NCI-H1417 (cell line): ENCODE measurements around the gene TSR1.

Experiments used
- DNase-seq, 3 experiments: peaks; one replicate each; lab custom pipeline; 2025; lab: John Stamatoyannopoulos, UW

TSR1 gene

DNA sequence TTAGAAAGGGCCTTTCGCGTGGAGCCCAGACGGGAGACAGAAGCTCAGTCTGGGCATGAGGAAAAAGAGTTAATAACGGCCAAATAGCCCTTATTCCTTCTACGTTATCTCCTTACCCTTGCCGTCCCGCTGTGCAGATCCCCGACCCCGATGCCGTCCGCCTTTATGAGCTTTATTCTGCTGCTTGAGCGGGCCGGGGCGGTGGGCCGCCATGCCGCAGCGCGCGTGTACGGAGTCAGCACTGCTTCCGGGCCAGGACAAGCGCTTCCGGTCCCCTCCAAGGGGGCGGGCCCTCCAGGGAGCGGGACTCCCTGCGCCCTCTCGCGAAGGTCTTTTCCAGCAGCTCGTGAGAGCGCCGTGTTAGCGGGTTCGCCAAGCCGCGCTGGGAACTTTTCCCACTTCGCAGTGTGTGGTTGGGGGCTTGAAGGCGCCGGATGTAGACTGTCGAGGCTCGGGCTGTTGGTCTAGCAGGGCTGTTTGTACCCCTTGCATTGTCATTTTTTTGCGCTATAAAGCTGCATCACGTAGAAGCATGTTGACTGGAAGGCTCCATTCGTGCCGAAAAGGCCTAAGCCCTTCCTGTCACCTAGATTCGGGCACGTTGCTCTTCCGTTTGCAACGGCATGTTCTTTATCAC is at the start of gene TSR1:
Gene TSR1 (minus strand): TSS at position 243 of the 637 bp plus-strand sequence. CDS start 30 bp downstream, at position 213.
- peak; percentile 80 to 86 (median 82) for DNase-seq

DNA sequence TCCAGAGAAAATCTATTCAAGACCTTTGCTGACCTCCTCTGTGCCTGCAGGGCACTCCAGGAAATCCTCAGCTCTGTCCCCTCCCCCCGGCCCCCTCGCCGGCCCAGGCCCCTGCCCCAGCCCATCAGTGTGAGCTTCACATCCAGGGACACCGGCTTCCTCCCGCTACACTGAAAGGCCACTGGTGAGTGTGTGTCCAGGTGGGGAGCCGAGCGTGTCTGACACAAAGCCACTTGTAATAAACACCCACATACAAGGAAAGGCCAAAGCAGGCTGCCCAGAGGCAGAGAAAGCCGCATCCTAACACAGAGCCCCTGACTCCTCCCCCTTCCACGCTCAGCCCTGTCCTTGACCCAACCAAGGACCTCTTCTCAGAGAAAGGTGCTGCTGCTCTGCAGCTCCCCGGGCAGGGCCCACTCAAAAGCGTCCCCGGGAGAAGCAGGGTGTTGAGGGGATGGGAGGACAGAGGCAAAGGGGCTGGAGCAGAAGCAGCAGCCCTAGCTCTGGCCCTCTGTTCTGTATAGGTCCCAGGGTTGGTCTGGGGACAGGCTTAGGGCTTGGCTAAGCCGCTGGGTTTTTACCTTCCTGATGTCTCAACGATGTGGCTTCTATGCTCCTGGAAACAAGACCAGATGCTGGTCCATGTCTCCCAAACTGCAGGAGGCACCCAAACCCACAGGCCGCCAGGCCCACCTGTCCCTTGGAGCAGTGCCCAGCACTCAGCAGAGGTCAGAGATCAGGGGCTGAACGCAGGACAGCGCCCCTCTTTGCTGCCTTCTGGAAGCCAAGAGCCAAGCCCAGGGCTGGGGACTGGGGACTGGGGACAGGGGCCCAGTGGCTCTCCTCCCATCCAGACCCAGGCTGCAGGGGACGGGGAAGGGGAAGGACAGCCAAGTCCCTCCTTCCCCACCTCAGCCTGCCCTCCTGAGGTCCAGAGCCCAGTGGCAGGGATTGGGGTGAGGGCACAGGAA is 49.3 kb upstream of the TSR1 start:
- no peak for DNase-seq

DNA sequence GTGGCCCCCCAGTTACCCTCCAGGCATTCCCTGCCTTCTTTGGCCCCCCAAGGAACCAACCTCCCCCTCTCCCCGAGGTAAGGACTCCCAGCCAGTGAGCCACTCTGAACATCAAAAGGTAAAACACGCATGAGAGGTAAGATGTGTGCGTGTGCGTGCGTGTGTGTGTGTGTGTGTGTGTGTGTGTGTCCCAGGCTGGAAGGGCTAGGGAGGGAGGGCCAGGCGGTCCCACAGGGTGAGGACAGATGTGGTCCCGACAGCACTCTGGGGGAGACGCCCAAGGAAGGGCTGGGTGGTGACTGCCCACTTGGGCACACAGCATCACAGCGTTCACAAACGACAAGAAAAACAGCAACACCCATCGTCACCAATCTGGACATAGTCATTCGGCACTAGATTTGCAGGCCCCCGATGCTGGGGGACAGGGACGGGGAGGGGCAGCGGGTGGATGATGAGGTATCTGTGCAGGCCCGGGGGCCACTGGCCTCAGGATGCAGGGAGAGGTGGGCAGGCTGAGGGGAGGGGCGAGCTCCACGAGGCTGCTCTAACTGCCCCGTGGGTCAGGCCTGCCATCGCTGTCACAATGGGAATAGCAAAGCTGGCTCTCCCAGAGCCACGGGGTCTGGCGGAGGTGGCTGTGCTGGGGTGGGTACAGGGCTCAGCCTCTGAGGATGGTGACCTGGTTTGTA is 48.3 kb upstream of the TSR1 start:
- no peak for DNase-seq

DNA sequence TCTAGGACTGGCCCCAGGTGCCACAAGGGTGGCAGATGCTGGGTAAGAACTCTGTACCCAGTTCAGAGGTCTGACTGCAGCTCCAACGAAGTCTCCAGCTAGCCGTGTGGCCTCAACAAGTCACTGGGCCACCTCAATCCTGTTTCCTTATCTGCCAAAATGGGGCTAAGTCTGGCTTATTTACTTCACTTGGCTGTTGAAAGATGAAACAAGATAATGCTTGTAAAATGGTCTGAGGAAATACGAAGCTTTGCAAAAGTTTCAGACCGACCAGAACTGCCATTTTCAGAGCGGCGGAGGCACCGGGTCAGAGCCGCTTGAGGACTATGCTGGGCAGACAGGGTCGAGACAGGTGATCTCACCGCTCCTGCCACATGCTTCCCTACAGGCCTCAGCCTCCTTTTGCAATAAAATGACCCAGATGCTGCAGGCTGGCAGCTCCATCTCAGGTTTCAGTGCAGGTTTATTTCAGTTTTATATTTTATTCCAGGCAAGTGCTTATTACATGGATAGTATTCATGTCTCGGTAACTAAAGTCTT is 47.4 kb upstream of the TSR1 start:
- no peak for DNase-seq

DNA sequence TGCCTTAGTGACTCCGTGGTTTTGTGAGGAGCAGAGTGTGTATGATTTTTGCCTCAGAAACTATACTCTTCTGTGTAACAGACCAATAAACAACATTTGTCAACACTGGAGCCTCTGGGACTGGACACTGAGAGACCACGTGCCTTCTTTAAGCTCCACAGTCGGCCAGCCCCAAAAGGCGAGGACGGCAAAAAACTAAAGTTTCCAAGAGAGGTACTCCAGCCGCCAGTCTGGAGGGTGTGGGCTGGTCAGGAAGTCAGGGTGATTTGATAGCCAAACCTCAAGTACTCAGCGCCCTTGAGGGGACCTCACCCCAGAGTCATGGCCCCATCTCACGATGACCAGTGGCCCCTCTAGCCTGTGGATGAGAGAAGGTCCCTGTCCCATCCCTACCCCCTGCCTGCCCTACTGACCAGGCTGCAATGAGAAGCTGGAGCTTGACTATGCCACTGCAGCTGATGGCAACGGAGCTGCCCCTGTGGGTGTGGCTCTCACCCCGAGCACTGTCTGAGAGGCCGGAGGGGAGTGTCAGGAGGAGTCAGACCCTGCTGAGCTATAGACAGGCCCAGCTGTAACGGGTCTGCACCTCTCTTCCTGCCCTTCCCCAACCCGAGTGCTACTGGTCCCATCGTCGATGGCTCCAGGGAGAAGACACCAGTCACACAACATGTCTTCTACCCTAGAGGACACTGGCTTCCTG is 44.8 kb upstream of the TSR1 start:
- no peak for DNase-seq

DNA sequence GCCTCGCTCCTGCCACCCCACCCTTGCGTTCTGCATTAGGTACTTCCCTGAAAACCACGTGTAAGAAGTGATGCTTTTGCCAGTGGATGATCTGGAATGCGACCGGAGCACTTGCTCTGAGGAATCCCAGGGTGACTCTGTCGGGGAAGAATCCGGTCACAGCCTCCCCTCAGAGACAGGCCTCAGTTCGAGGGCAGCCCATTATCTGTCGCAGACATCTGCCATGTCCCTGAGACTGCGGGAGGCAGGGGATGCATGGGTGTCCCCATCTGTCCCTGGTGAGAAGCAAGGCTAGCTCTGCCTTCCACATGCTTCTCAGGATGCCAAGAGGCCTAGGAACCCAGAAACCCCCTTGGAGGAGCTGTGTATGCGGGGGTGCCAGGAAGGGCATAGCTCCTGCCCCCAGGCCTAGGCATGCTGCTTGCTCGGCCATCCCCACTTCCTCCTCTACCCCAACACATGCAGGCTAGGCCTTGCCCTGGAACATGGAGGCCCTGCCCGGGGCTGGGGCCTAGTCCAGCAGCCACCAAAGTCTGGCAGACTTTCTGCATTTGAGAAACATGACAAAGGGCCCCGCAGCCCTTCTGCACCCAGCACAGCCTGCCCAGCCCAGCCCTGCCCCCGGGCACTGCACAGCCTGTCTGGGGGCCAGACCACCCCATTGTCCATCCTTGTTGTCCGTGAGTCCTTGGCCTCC is 44.1 kb upstream of the TSR1 start:
- DNase-seq, result no peak

DNA sequence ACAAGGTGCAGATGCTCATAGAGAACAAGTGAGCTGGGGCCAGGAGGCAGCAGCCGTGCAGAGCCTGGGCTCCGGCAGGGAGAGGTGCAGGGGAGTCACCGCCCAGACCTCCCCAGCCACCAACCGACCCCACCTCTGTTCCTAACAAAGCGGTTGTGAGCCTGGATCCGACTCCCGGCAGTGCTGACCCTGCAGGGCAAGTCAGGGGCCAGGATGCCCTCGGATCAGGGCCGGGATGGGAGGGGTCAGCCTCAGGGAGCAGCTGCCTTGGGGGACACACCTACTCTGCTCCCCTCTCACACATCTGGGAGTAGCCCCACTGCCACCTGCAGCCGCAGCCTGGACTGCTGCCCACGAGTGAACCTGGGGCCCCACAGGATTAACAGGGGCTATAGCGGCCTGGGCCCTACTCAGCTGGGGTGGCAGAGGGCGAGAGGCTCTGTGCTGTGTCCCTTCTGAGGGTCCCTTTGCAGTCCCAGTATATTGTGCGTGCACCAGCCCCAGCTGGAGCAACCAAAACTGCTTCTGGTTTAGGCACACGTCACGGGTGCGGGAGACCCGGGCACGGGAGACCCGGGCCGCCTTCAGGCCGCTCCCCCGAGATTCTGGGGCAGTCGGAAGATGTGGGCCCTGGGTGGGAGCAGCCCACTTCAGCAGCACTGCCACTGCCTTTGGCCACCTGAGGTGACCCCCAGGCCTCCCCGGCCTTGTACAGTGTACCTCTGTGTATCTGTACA is 43.4 kb upstream of the TSR1 start:
- no peak for DNase-seq

DNA sequence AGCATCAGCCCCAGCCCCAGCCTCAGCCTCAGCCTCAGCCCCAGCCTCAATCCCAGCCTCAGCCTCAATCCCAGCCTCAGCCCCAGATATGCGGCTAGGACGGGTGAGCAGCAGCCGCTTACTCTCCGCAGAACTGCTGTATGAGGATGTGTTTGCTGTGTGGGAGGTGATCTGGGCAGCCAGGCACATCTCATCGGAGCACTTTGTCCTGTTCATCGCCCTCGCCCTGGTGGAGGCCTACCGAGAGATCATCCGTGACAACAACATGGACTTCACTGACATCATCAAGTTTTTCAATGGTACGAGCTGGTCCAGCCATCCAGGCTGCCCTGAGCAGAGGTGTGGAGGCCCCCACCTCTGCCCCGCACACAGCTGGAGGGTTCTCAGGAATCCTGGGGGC is 42.6 kb upstream of the TSR1 start:
- DNase-seq, result no peak

DNA sequence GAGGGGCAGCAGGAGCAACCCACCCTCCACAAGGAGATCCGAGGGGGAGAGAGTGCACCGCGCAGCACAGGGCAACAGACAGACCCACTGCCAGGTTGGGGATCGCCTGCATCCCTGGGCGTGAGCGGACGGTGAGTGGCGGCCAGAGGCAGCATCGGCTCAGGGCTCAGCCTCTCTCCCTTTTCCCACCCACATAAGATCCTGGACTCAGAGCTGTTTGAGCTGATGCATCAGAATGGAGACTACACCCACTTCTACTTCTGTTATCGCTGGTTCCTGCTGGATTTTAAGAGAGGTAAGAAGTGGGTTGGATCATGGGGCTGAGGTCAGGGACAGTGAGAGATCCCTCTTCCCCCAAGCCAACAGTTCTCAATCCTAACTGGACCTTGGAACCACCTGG is 41.4 kb upstream of the TSR1 start:
- DNase-seq, result no peak

DNA sequence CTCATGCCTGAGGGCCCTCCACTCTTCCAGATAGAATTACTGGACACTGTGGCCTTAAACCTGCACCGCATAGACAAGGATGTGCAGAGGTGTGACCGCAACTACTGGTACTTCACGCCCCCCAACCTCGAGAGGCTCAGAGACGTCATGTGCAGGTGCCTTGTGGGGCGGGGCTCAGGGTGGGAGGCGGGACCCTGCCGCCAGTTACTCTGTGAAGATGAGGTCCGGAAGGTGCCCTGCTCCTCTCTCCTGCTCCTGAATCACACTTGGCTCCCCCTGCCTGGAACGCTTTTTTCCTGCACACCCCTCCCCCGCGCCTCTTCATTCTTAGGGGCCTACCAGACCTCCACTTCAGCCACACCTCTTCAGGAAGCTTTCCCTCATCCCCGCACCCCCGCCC is 39.9 kb upstream of the TSR1 start:
- DNase-seq, result peak in 1 of 3 experiments; percentile 2

DNA sequence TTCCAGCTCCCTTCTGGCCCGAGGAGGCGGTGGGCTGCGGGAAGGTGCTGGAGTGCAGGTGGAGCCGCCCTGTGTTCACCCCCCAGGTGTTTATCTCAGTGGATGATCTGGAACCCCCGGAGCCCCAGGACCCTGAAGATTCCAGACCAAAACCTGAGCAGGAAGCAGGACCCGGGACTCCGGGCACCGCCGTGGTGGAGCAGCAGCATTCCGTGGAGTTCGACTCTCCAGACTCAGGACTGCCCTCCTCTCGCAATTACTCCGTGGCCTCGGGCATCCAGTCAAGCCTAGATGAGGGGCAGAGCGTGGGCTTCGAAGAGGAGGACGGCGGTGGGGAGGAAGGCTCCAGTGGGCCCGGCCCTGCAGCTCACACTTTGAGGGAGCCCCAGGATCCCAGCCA is 39.1 kb upstream of the TSR1 start:
- DNase-seq, result no peak

DNA sequence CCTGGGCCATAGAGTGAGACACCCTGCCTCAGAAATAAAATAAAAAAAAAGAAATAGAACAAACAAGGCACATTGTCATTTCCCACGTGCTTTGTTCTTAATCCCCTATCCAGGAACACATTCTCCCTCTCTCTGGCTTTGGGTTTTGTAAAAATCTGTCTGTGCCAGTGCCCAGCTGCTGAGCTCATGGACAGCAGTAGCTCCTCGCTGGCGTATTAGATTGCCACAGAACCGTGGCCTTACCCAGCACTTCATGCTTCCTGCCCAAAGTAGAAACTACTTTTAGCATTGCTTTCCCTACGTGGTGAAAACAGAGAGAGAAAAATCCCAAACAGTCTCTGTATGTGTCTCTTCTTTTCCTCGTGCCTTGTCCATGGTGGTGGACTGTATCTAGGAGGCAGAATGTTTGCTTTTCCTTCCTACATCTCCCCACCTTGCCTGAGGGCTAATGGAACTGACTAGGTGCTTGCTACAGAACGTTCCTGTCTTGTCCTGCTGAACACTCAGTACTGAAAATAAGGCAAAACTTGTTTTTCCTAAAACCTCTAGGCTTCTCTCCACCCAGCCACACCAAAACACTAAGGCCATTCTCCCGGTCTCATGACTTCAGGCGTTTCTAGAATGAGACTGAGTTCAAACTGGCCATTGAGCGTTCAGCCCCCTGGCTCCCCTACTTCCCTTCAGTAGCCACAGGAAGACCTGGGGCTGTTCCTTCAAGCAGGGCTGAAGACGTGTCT is 38.5 kb upstream of the TSR1 start:
- DNase-seq, result peak in 1 of 3 experiments; percentile 4

DNA sequence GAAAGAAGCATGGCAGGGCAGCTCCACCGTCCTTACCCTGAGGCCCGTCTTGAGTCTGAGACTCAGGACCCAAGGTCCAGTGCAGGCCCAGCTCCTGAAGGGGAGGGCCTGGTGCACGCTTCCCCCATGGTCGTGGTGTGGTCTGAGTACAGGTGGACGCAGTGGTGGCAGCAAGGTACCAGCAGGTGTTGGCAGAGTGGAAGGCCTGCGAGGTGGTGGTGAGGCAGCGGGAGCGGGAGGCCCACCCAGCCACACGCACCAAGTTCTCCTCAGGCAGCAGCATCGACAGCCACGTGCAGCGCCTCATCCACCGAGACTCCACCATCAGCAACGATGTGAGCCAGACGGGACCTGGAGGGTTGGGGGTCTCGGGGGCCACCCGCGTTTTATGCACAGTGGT is 36.9 kb upstream of the TSR1 start:
- DNase-seq, result no peak

DNA sequence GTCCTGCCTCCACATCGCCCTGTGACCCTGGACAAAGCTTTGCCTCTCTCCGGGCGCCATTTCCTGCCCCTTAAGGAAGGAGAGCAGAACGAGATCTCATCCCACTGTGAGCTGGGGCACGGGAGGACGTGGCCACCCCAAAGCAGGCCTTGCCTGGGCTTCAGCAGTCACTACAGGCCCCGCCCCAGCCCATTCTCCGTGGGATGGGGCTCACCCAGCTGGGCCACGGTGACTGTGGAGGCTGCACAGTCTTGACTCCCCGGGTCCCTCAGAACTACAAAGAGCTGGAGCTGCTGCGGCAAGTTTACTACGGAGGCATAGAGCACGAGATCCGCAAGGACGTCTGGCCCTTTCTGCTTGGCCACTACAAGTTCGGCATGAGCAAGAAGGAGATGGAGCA is 36.4 kb upstream of the TSR1 start:
- no peak for DNase-seq

DNA sequence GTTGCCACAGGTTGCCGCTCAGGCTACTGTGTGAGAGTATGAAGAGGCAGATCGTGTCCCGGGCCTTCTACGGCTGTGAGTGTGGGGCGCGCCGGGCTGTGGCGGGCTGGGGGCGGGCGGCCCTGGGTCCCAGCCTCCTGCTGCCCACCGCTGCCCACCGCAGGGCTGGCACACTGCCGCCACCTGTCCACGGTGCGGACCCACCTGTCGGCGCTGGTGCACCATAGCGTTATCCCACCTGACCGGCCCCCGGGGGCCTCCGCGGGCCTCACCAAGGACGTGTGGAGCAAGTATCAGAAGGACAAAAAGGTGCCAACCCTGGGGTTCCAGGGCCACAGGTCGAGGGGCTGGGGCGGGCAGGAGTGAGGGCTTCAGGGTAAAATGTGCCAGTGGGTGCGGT is 35.9 kb upstream of the TSR1 start:
- no peak for DNase-seq

DNA sequence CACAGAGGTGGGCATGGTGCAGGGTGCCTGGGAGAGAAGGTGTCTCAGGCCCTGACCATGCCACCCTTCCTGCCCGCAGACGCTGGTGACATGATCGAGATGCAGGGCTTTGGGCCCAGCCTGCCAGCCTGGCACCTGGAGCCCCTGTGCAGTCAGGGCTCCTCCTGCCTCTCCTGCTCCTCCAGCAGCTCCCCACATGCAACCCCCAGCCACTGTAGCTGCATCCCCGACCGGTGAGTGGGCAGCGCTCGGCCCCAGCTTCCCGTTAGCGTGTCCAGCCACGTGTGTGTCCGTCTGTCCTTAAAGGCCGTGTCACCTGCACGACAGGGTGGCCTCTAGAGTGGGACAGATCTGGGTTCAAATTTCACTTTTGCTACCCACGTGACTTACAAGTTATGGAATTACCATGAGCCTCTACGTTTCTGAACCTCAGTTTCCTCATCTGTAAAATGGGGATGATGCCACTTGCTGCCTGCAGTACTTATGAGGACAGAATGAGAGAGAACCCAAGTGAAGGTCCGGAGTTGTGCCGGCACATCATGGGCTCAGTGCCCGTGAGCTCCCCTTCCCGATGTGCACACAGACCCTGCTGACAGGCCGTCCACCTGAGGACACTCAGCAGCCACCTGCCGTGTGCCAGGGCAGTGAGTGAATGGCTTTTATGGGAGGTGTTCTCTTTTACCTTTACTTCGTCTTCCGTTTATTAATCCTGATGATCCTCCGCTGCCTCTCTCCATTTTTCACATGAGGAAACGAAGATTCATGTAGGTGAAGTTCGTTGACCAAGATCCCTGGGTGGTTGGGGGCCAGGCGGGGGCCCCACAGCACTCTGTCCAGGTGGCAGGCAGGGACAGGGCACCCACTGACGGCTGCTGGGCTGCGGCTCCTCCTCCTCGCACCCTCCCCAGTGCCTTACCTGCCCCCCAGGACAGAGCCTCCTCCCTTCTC is 35.2 kb upstream of the TSR1 start:
- no peak for DNase-seq

DNA sequence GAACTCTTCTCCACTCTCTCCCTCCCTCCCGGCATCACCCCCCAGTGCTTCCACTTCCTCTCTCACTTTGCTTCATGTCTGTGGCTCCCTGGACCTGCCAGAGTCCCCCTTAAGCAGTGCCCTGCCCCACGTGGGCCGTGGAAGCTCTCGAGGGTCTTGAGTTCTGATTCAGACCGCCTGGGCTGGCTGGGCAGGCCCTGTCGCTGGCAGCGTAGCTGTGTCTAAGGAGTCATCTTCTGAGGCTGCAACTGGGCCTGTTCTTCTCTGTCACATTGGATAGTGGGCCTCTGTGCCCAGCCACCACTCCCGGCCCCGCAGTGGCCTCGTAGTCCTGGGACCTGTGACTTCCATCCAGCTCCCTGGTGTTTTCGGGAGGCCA is 33.9 kb upstream of the TSR1 start:
- DNase-seq, result no peak

DNA sequence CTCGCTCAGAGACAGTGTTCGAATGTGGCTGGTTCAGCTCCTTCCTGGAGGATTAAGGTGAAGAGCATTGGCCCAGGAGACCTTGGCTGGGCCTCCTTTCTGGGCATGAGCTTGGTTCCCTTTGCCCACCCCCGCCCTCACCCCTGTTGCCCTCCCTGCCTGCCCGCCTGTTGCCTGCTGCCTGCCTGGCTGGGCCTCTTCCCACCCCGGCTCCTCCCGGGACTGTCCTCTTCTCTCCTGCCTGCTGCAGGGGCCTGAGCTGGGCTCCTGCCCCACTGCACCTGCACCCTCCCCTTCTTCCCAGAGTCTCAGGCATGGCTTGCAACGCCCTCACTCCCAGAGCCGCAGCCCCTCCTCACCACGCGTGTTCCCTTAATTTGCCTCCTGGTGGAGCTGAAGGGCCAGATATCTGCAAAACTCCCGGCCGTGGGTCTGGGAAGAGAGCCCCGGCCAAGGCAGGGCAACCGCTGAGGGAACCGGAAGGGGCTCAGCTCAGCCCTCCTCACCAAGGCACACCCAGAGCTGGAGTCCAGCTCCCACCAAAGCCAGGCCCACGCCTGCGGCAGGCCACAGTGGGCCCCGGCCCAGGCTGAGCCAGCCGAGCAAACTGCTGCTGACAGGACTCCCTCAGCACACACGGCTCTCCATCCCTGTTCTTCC is 33.4 kb upstream of the TSR1 start:
- peak in 1 of 3 experiments; percentile 1 for DNase-seq
